HG02642 (cell line): ENCODE data around the gene C18orf63.
"Not testable (repeated sequence)": the region's sequence is repeated elsewhere in the genome, so short reads cannot be mapped to it uniquely, and the experiment has no call there.

ENCODE experiments used
- ATAC-seq: cut with Tn5 transposase; IDR thresholded peaks from one replicate; pipeline ENCODE4 v1.9.1; 2021; ENCODE audit warnings: mild to moderate bottlenecking; ENCODE audit not compliant: unreplicated experiment, poor library complexity

The C18orf63 gene

GRCh38 chr18:74316257-74317170 lies 875 bp downstream of the C18orf63 start:
- ATAC-seq: no peak

- no peak for ATAC-seq
Measured at GRCh38 chr18:74326231-74326630, 10.6 kb downstream of the C18orf63 start.

- ATAC-seq: not testable (repeated sequence)
Measured at GRCh38 chr18:74326791-74327190, 11.2 kb downstream of the C18orf63 start.

- no peak for ATAC-seq
Measured at GRCh38 chr18:74328206-74328605, 12.6 kb downstream of the C18orf63 start.

GRCh38 chr18:74329688-74330205 lies 14.1 kb downstream of the C18orf63 start:
- ATAC-seq: no peak

GRCh38 chr18:74331404-74331803 lies 15.8 kb downstream of the C18orf63 start:
- no peak for ATAC-seq

GRCh38 chr18:74333091-74333490 lies 17.5 kb downstream of the C18orf63 start:
- no peak for ATAC-seq

- no peak for ATAC-seq
Measured at GRCh38 chr18:74334242-74334893, 18.7 kb downstream of the C18orf63 start.

- no peak for ATAC-seq
Measured at GRCh38 chr18:74336656-74337055, 21.0 kb downstream of the C18orf63 start.

- ATAC-seq: no peak
Measured at GRCh38 chr18:74337155-74337911, 21.7 kb downstream of the C18orf63 start.

GRCh38 chr18:74337912-74338309 lies 22.3 kb downstream of the C18orf63 start:
- ATAC-seq: no peak

GRCh38 chr18:74342416-74343043 lies 26.9 kb downstream of the C18orf63 start:
- ATAC-seq: no peak

GRCh38 chr18:74346206-74346605 lies 30.6 kb downstream of the C18orf63 start:
- no peak for ATAC-seq

- ATAC-seq: no peak
Measured at GRCh38 chr18:74348581-74348980, 32.9 kb downstream of the C18orf63 start.

- peak; percentile 72 for ATAC-seq
Measured at GRCh38 chr18:74351354-74351753, 35.7 kb downstream of the C18orf63 start.

- peak; percentile 62 for ATAC-seq
Measured at GRCh38 chr18:74353169-74353775, 37.6 kb downstream of the C18orf63 start.

- no peak for ATAC-seq
Measured at GRCh38 chr18:74356959-74357358, 41.3 kb downstream of the C18orf63 start.

- no peak for ATAC-seq
Measured at GRCh38 chr18:74360852-74361655, 45.4 kb downstream of the C18orf63 start.

- no peak for ATAC-seq
Measured at GRCh38 chr18:74367905-74368304, 52.3 kb downstream of the C18orf63 start.
